Measurements from ENCODE around the gene IL10RA. TPM values are rescaled to one million over a fixed set of nuclear protein-coding genes. Genes with fewer than 3 reads are reported as not detected.

The IL10RA gene
- total RNA-seq, 1 experiment from 2014 or later = not detected

- Histone ChIP-seq H3K27ac (ENCODE audit: low read length) (no peak overlapping the region), H3K9me2 (replicated peaks; ENCODE audit: low read length) (no peaks in the 10 kb centered on the region), H3K9ac (ENCODE audit: low read length) (no peak overlapping the region), H4K20me1 (ENCODE audit: low read length) (no peaks in the 10 kb centered on the region), H3K27me3 (ENCODE audit: low read length) (peaks cover 31% of the 10 kb centered on the region), H3F3A (ENCODE audit: low read length, unreplicated experiment) (no peaks in the 10 kb centered on the region), H3K4me3 (ENCODE audit: low read length) (no peak overlapping the region), H3K9me3 (ENCODE audit: low read length) (peaks cover 19% of the 10 kb centered on the region), H3K36me3 (ENCODE audit: low read depth, low read length) (no peaks in the 10 kb centered on the region), H3K4me1 (ENCODE audit: insufficient read depth, low read length) (no peaks in the 10 kb centered on the region), H3K79me2 (ENCODE audit: low read length) (no peaks in the 10 kb centered on the region), H3K4me2 (ENCODE audit: low read length) (no peak overlapping the region), H2AFZ (ENCODE audit: low read length) (no peak overlapping the region)
- POLR2A ChIA-PET (ENCODE audit: unreplicated experiment) = no interaction called here
- no peak for TF ChIP-seq EZH2 (IDR thresholded peaks at IDR 0.05; ENCODE audit: low read length, unreplicated experiment)
- TF ChIP-seq CTCF (conservative IDR thresholded peaks at IDR 0.05; ENCODE audit: low read depth, low read length) = no peak
- DNase-seq = no peak
- no peak for ATAC-seq
- intact Hi-C loops (cut with micrococcal nuclease) = no loop called here
- BruUV-seq (replicated peaks) = no TSS peak
- CTCF ChIA-PET = no interaction called here
Observed at GRCh38 chr11:117940736-117941135, 45.5 kb upstream of the IL10RA start.

GRCh38 chr11:117941163-117941707 lies 45.0 kb upstream of the IL10RA start:
- no peaks in the 10 kb centered on the region for H3K4me1 ChIP-seq (ENCODE audit: insufficient read depth, low read length)
- ATAC-seq = no peak
- H3K4me2 ChIP-seq (ENCODE audit: low read length) = no peak overlapping the region
- ChIA-PET CTCF (no interaction called here), POLR2A (ENCODE audit: unreplicated experiment) (no interaction called here)
- no peak overlapping the region for H3K9ac ChIP-seq (ENCODE audit: low read length)
- H3K36me3 ChIP-seq (ENCODE audit: low read depth, low read length) = no peaks in the 10 kb centered on the region
- H2AFZ ChIP-seq (ENCODE audit: low read length) = no peak overlapping the region
- BruUV-seq (replicated peaks) = no TSS peak
- intact Hi-C loops (cut with micrococcal nuclease) = no loop called here
- H3K79me2 ChIP-seq (ENCODE audit: low read length) = no peaks in the 10 kb centered on the region
- H3K9me2 ChIP-seq (replicated peaks; ENCODE audit: low read length) = no peaks in the 10 kb centered on the region
- H3F3A ChIP-seq (ENCODE audit: low read length, unreplicated experiment) = no peaks in the 10 kb centered on the region
- H3K27me3 ChIP-seq (ENCODE audit: low read length) = peaks cover 28% of the 10 kb centered on the region
- peak; percentile 49 for DNase-seq
- H4K20me1 ChIP-seq (ENCODE audit: low read length) = no peaks in the 10 kb centered on the region
- H3K27ac ChIP-seq (ENCODE audit: low read length) = no peak overlapping the region
- H3K4me3 ChIP-seq (ENCODE audit: low read length) = no peak overlapping the region
- no peak for TF ChIP-seq EZH2phosphoT487 (IDR thresholded peaks at IDR 0.05; ENCODE audit: borderline replicate concordance, low read length)
- TF ChIP-seq EZH2 (IDR thresholded peaks at IDR 0.05; ENCODE audit: low read length, unreplicated experiment) = no peak
- no peak for TF ChIP-seq CTCF (conservative IDR thresholded peaks at IDR 0.05; ENCODE audit: low read depth, low read length)
- peaks cover 19% of the 10 kb centered on the region for H3K9me3 ChIP-seq (ENCODE audit: low read length)

DNA sequence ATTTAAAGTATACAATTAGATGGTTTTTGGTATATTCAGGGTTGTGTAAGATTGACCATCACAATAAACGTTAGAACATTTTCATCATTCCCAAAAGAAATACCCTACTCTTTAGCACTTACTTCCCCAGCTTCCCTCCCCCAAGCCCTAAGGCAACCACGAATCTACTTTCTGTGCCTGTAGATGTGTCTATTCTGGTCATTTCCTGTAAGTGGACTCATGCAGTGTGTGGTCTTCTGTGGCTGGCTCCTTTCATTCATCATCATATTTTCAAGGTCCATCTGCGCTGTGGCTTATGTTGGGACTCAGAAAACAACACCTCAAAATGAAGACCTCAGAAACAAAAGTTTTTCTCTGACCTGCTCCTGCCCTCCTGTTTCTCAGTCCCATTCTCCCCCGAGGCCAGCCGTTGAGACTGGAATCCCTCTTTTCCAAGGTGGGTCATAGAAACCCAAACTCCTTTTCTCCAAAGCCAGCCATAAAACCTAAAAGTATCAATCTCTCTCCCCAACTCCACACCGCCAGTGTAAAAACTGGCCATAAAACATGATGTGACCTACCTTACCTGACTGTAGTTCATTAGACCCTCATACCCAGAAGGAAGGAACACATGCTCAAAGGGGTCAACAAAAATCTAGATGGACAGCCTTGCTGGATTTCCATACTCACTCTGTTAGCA lies 44.1 kb upstream of the IL10RA start:
- Histone ChIP-seq H3K9ac (ENCODE audit: low read length) (no peak overlapping the region), H3F3A (ENCODE audit: low read length, unreplicated experiment) (no peaks in the 10 kb centered on the region), H3K4me2 (ENCODE audit: low read length) (no peak overlapping the region), H2AFZ (ENCODE audit: low read length) (no peak overlapping the region), H3K27me3 (ENCODE audit: low read length) (peaks cover 27% of the 10 kb centered on the region), H3K9me3 (ENCODE audit: low read length) (peaks cover 19% of the 10 kb centered on the region), H3K9me2 (replicated peaks; ENCODE audit: low read length) (no peaks in the 10 kb centered on the region), H3K4me1 (ENCODE audit: insufficient read depth, low read length) (0 out of 2 replicates have a peak, but pooled peaks cover 4% of the 10 kb centered on the region), H3K36me3 (ENCODE audit: low read depth, low read length) (no peaks in the 10 kb centered on the region), H3K4me3 (ENCODE audit: low read length) (no peak overlapping the region), H4K20me1 (ENCODE audit: low read length) (no peaks in the 10 kb centered on the region), H3K27ac (ENCODE audit: low read length) (no peak overlapping the region), H3K79me2 (ENCODE audit: low read length) (no peaks in the 10 kb centered on the region)
- intact Hi-C loops (cut with micrococcal nuclease) = no loop called here
- ATAC-seq (no peak), DNase-seq (no peak)
- BruUV-seq (replicated peaks) = no TSS peak
- ChIA-PET CTCF (no interaction called here), POLR2A (ENCODE audit: unreplicated experiment) (no interaction called here)
- TF ChIP-seq EZH2 (IDR thresholded peaks at IDR 0.05; ENCODE audit: low read length, unreplicated experiment) (no peak), EZH2phosphoT487 (IDR thresholded peaks at IDR 0.05; ENCODE audit: borderline replicate concordance, low read length) (no peak), CTCF (conservative IDR thresholded peaks at IDR 0.05; ENCODE audit: low read depth, low read length) (no peak)
